ENCODE measurements around the gene SH3PXD2A. TPM values are rescaled to one million over a fixed set of nuclear protein-coding genes. Genes with fewer than 3 reads are reported as not detected.
A peak's percentile ranks its signal among the peaks of the same experiment; 100 is the strongest.

SH3PXD2A gene
- total RNA-seq, 4 donors from 2014 or later = 6.2 to 16.8 (median 11.4) TPM

DNA sequence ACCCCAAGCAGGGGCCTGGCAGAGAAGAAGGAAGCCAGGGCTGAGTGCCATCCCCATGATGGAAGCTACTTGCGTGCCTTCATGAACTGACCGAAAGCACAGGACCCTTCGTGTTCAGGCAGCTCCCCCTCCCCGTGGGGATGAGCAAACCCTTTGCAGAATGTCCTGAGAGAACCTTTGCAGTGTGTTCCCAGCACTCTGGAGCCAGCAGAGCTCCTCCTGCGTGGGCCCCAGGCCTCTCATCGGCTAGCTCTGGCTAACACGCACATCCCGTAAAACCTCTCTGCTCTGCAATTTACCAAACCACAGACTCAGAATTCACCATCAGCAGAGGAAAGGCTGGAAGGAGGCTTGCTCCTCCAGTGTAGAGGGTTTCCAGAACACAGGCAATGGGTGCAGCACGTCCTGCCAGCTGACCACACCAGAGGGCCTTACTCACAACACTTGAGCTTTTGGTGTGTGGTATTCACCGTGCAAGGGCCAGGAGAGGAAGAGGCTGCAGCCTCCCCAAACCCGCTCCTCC lies 3.1 kb downstream of the SH3PXD2A start:
- H3K36me3 ChIP-seq = no peaks in the 10 kb centered on the region
- DNase-seq = no peak
- ATAC-seq = no peak
- no peaks in the 10 kb centered on the region for H3K27me3 ChIP-seq
- H3K27ac ChIP-seq = peak overlapping the region; percentile 49 to 73 (median 69)
- intact Hi-C loops (cut with DNase I; ENCODE audit: low total_unique reads) (no loop called here), in situ Hi-C loops (cut with MboI; ENCODE audit: low sequenced_read_pairs in 4 of 4) (loop anchor here in 1 of 4 donors (25.0 kb wide), 1 partner anchor 265 kb away; no protein-coding TSS in a partner anchor)
- H3K4me3 ChIP-seq = no peak overlapping the region
- TF ChIP-seq POLR2A (IDR thresholded peaks at IDR 0.05) = no peak
- TF ChIP-seq, protein P1, sequence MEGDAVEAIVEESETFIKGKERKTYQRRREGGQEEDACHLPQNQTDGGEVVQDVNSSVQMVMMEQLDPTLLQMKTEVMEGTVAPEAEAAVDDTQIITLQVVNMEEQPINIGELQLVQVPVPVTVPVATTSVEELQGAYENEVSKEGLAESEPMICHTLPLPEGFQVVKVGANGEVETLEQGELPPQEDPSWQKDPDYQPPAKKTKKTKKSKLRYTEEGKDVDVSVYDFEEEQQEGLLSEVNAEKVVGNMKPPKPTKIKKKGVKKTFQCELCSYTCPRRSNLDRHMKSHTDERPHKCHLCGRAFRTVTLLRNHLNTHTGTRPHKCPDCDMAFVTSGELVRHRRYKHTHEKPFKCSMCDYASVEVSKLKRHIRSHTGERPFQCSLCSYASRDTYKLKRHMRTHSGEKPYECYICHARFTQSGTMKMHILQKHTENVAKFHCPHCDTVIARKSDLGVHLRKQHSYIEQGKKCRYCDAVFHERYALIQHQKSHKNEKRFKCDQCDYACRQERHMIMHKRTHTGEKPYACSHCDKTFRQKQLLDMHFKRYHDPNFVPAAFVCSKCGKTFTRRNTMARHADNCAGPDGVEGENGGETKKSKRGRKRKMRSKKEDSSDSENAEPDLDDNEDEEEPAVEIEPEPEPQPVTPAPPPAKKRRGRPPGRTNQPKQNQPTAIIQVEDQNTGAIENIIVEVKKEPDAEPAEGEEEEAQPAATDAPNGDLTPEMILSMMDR (IDR thresholded peaks at IDR 0.05 in 4 of 5, conservative IDR thresholded peaks at IDR 0.05 in 1 of 5) = no peak
- peaks cover 56 to 57% of the 10 kb centered on the region in 2 donors for H3K4me1 ChIP-seq
- no peaks in the 10 kb centered on the region for H3K9me3 ChIP-seq

DNA sequence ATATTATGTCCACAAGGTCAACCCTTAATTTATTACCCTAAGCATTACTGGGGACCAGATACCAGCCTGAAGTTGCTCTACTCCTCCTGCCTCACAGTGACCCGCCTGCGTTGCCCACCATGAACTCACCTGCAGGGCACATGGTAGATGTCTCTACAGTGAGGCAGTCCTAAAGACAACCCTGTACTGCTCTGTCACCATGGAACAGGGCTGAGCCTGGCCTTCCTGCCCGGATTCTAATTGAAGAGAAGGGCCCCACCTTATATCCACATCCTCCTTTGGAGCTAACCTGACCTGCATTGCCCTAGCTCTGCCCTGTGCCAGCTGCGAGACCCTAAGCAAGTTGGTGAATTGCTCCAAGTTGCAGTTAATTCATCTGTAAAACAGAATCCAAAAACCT lies 4.1 kb downstream of the SH3PXD2A start:
- in situ Hi-C loops (cut with MboI; ENCODE audit: low sequenced_read_pairs in 4 of 4) (loop anchor here in 1 of 4 donors (25.0 kb wide), 1 partner anchor 264 kb away; no protein-coding TSS in a partner anchor), intact Hi-C loops (cut with DNase I; ENCODE audit: low total_unique reads) (no loop called here)
- ATAC-seq (no peak), DNase-seq (no peak)
- no peak overlapping the region for H3K4me3 ChIP-seq
- peak overlapping the region in 3 of 4 donors; percentile 67 to 73 (median 67) for H3K27ac ChIP-seq
- no peaks in the 10 kb centered on the region for H3K9me3 ChIP-seq
- peaks cover 62 to 67% of the 10 kb centered on the region in 2 donors for H3K4me1 ChIP-seq
- H3K27me3 ChIP-seq = no peaks in the 10 kb centered on the region
- no peaks in the 10 kb centered on the region for H3K36me3 ChIP-seq
- TF ChIP-seq POLR2A (IDR thresholded peaks at IDR 0.05) = no peak
- TF ChIP-seq, protein P1 (IDR thresholded peaks at IDR 0.05 in 4 of 5, conservative IDR thresholded peaks at IDR 0.05 in 1 of 5) = no peak

DNA sequence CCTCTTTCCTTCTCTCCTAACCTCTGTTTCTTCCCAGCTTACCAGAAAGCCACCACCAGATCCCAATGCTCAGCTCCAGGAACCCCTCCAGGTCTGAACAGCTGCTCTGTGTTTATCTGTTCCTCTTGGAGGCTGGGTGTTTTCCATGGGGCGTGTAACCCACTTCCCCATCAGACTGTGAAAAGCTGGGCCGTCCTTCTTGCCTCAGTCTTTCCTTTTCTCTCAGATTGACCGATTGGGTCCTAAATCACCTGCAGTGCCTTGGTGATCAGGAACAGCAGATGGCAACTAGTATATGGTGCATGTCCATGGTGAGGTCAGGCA lies 4.8 kb downstream of the SH3PXD2A start:
- peak overlapping the region; percentile 41 to 73 (median 67) for H3K27ac ChIP-seq
- H3K27me3 ChIP-seq = no peaks in the 10 kb centered on the region
- H3K4me3 ChIP-seq = peak overlapping the region in 1 of 4 donors; percentile 25
- H3K36me3 ChIP-seq = no peaks in the 10 kb centered on the region
- in situ Hi-C loops (cut with MboI; ENCODE audit: low sequenced_read_pairs in 4 of 4) (loop anchor here in 1 of 4 donors (25.0 kb wide), 1 partner anchor 263 kb away; no protein-coding TSS in a partner anchor), intact Hi-C loops (cut with DNase I; ENCODE audit: low total_unique reads) (no loop called here)
- DNase-seq (no peak), ATAC-seq (peak; percentile 3 to 26)
- no peaks in the 10 kb centered on the region for H3K9me3 ChIP-seq
- peaks cover 69 to 74% of the 10 kb centered on the region in 2 donors for H3K4me1 ChIP-seq
- TF ChIP-seq, protein P1 (IDR thresholded peaks at IDR 0.05 in 4 of 5, conservative IDR thresholded peaks at IDR 0.05 in 1 of 5) = no peak
- TF ChIP-seq POLR2A (IDR thresholded peaks at IDR 0.05) = no peak

DNA sequence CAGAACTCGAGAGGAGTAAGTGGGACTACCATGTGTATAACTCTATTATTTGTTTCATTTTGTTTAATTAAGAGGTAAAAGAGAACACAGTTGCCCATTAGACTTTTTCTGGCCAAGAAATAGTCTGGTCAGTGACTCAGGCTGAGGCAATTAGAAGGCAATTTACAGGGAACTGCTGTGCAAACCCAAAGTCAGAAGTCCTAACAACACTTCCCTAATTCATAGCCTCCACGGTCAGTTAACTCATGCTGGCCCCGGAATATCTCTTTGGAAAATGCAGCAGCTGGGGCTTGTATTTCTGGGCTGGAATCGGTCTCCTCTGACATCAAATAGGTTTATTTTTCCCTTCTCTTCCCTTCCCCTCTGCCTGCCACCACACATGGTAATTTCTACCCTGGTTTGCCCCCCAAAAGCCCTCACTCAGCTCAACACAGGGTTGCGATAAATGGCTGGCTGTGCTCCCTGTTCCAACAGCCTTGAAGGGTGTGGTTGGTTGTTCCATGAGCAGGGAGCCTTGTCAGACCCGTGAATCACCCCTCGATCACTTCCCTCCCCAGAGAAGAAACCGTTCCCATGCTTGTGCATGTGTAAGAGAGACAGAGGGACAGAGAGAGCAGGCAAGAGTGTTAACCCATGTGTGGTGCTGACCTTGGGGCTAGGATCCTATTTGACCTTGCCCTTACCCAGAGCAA lies 5.3 kb downstream of the SH3PXD2A start:
- Histone ChIP-seq H3K4me3 (peak overlapping the region in 1 of 4 donors; percentile 25), H3K27me3 (no peaks in the 10 kb centered on the region), H3K27ac (peak overlapping the region; percentile 41 to 73 (median 67)), H3K36me3 (no peaks in the 10 kb centered on the region), H3K4me1 (peaks cover 73 to 77% of the 10 kb centered on the region in 2 donors), H3K9me3 (no peaks in the 10 kb centered on the region)
- DNase-seq = peak in 1 of 2 donors; percentile 56
- peak; percentile 45 to 50 for ATAC-seq
- TF ChIP-seq POLR2A (IDR thresholded peaks at IDR 0.05) = no peak
- TF ChIP-seq, protein P1 (IDR thresholded peaks at IDR 0.05 in 4 of 5, conservative IDR thresholded peaks at IDR 0.05 in 1 of 5) = no peak
- intact Hi-C loops (cut with DNase I; ENCODE audit: low total_unique reads) (loop anchor here (5.0 kb wide), 1 partner anchor 93 kb away; no protein-coding TSS in a partner anchor), in situ Hi-C loops (cut with MboI; ENCODE audit: low sequenced_read_pairs in 4 of 4) (loop anchor here in 2 of 4 donors (10.0 to 25.0 kb wide), 2 partner anchors 85 to 263 kb away; no protein-coding TSS in a partner anchor)

All from gastrocnemius medialis (tissue), 4 donors.